ENCODE data around the gene TSC22D2.
"Not testable (repeated sequence)": the region's sequence is repeated elsewhere in the genome, so short reads cannot be mapped to it uniquely, and the experiment has no call there.

TSC22D2 gene

GRCh38 chr3:150449169-150449721, 41.1 kb downstream of the TSC22D2 start:
- peak; percentile 44 for DNase-seq (ENCODE audit: low read depth)

GRCh38 chr3:150450916-150451315, 42.8 kb downstream of the TSC22D2 start:
- no peak for DNase-seq (ENCODE audit: low read depth)

GRCh38 chr3:150451329-150452048, 43.4 kb downstream of the TSC22D2 start:
- no peak for DNase-seq (ENCODE audit: low read depth)

- DNase-seq (ENCODE audit: low read depth): no peak
These were observed 45.3 kb downstream of the TSC22D2 start for GRCh38 chr3:150453353-150453752.

- DNase-seq (ENCODE audit: low read depth): no peak
These were observed 46.0 kb downstream of the TSC22D2 start for GRCh38 chr3:150454085-150454484.

GRCh38 chr3:150454622-150455021, 46.5 kb downstream of the TSC22D2 start:
- no peak for DNase-seq (ENCODE audit: low read depth)

GRCh38 chr3:150455341-150455740, 47.2 kb downstream of the TSC22D2 start:
- no peak for DNase-seq (ENCODE audit: low read depth)

- no peak for DNase-seq (ENCODE audit: low read depth)
These were observed 49.9 kb downstream of the TSC22D2 start for GRCh38 chr3:150458001-150458400.

- DNase-seq (ENCODE audit: low read depth): no peak
These were observed 52.4 kb downstream of the TSC22D2 start for GRCh38 chr3:150460484-150460883.

- DNase-seq (ENCODE audit: low read depth): no peak
These were observed 53.3 kb downstream of the TSC22D2 start for GRCh38 chr3:150461399-150461798.

- DNase-seq (ENCODE audit: low read depth): no peak
These were observed 54.0 kb downstream of the TSC22D2 start for GRCh38 chr3:150462108-150462507.

GRCh38 chr3:150464684-150465083, 56.6 kb downstream of the TSC22D2 start:
- DNase-seq (ENCODE audit: low read depth): no peak

GRCh38 chr3:150467381-150467780, 59.3 kb downstream of the TSC22D2 start:
- no peak for DNase-seq (ENCODE audit: low read depth)

- DNase-seq (ENCODE audit: low read depth): peak; percentile 91
These were observed 61.2 kb downstream of the TSC22D2 start for GRCh38 chr3:150469031-150469930.

- DNase-seq (ENCODE audit: low read depth): no peak
These were observed 62.0 kb downstream of the TSC22D2 start for GRCh38 chr3:150469931-150470740.

- DNase-seq (ENCODE audit: low read depth): no peak
These were observed 64.3 kb downstream of the TSC22D2 start for GRCh38 chr3:150472421-150472820.

GRCh38 chr3:150473161-150473560, 65.1 kb downstream of the TSC22D2 start:
- not testable (repeated sequence) for DNase-seq (ENCODE audit: low read depth)

- DNase-seq (ENCODE audit: low read depth): no peak
These were observed 71.3 kb downstream of the TSC22D2 start for GRCh38 chr3:150479370-150479769.

- no peak for DNase-seq (ENCODE audit: low read depth)
These were observed 72.8 kb downstream of the TSC22D2 start for GRCh38 chr3:150480877-150481276.

- no peak for DNase-seq (ENCODE audit: low read depth)
These were observed 75.1 kb downstream of the TSC22D2 start for GRCh38 chr3:150483226-150483625.

- no peak for DNase-seq (ENCODE audit: low read depth)
These were observed 76.3 kb downstream of the TSC22D2 start for GRCh38 chr3:150484410-150484809.

GRCh38 chr3:150488867-150489266, 80.8 kb downstream of the TSC22D2 start:
- no peak for DNase-seq (ENCODE audit: low read depth)

All from GM04503 (cell line).